LNCAP (cell line): Measurements from ENCODE around the gene DPAGT1.

Experiments used
- TF ChIP-seq, protein P1 (sequence below): fragments of 450-650 bp; IDR thresholded peaks from 2 replicates; pipeline ENCODE4 v1.5.1; 2017; ENCODE audit warnings: mild to moderate bottlenecking

The DPAGT1 gene

DNA sequence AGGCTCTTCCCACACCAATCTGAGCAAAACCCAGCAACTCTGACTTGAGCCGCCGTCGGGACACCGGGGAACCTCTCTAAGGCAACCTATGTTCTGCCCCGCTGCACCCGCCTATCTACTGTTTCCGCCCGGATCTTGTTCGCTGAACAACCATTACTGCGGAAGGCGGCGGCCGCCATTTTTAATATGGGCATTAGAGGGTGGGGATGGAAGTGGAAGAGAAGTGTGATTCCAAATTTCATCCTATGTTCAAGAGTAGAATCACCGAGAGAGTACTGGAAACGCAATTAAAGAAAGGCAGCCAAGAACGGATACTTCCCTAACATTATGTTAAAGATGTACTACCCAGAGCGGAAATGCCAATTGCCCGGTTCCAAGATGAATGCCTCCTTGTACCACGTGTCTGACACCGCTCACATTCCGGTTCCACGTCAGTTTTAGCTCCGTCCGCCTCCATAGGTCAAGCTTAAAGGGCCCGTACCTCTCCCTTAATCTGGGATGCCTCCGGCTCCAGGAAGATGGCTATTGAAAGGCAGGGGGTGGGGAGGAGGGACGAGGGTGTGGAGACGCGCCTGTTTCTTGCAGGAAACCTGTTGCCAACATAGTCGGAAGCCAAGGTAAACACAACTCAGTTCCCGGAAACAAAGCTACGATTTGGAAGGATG, at the start of gene DPAGT1:
DPAGT1 (minus strand) TSS at position 95 of the 665 bp plus-strand sequence. CDS start 198 bp downstream, outside the sequence.
- TF ChIP-seq, protein P1, sequence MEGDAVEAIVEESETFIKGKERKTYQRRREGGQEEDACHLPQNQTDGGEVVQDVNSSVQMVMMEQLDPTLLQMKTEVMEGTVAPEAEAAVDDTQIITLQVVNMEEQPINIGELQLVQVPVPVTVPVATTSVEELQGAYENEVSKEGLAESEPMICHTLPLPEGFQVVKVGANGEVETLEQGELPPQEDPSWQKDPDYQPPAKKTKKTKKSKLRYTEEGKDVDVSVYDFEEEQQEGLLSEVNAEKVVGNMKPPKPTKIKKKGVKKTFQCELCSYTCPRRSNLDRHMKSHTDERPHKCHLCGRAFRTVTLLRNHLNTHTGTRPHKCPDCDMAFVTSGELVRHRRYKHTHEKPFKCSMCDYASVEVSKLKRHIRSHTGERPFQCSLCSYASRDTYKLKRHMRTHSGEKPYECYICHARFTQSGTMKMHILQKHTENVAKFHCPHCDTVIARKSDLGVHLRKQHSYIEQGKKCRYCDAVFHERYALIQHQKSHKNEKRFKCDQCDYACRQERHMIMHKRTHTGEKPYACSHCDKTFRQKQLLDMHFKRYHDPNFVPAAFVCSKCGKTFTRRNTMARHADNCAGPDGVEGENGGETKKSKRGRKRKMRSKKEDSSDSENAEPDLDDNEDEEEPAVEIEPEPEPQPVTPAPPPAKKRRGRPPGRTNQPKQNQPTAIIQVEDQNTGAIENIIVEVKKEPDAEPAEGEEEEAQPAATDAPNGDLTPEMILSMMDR = no peak

DNA sequence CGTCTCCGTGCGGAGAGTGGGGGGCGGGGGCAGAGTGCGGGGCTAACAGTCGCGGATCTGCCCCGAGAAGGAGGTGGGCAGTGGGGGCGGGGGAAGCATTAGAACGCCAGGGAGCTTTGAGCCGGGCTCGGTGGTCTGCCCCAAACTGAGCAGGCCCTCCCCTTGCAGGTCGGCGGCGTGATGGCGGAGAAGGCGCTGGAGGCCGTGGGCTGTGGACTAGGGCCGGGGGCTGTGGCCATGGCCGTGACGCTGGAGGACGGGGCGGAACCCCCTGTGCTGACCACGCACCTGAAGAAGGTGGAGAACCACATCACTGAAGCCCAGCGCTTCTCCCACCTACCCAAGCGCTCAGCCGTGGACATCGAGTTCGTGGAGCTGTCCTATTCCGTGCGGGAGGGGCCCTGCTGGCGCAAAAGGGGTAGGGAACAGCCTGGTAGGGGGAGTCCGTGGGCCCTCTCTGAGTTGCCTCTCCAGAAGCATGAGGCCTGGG, 48.2 kb upstream of the DPAGT1 start:
- TF ChIP-seq, protein P1 = no peak

GRCh38 chr11:119149018-119149785, 47.5 kb upstream of the DPAGT1 start, which contains the start of gene ABCG4:
Gene ABCG4 (plus strand): TSS chr11:119149052. CDS start chr11:119149966, 914 bp downstream.
- TF ChIP-seq, protein P1 = no peak

GRCh38 chr11:119148720-119149017, 47.0 kb upstream of the DPAGT1 start:
- TF ChIP-seq, protein P1 = no peak

GRCh38 chr11:119147604-119148333, 46.1 kb upstream of the DPAGT1 start:
- TF ChIP-seq, protein P1 = no peak

- TF ChIP-seq, protein P1 = no peak
These were observed 43.9 kb upstream of the DPAGT1 start for GRCh38 chr11:119145551-119145950.

GRCh38 chr11:119144825-119145486, 43.3 kb upstream of the DPAGT1 start:
- TF ChIP-seq, protein P1 = peak; percentile 60
